K562 (cell line): ENCODE measurements around the gene TAS2R41. TPM values are rescaled to one million over a fixed set of nuclear protein-coding genes. Genes with fewer than 3 reads are reported as not detected.

Source experiments
- ATAC-seq: fragments of 200-7000 bp; cut with Tn5 transposase; 3 replicates; pipeline ENCODE4 v1.9.1; 2020; ENCODE audit warnings: moderate library complexity
- BruUV-seq: library from RNA; stranded (reverse); fragments of 400-500 nt; replicated peaks from 2 replicates; lab custom pipeline; 2021; lab: Mats Ljungman, UMichigan
- CTCF ChIA-PET: fragments of 300-600 bp; formaldehyde crosslinking; extraction: SDS; loops from one replicate; lab custom pipeline; 2021; ENCODE audit warnings: low intra/inter-chr PET ratio; lab: Yijun Ruan, JAX
- POLR2A ChIA-PET: fragments of 300-600, 350-650 bp; sonication (Branson Sonifier 250); formaldehyde crosslinking; extraction: SDS; loops from one replicate; lab custom pipeline; 2021; ENCODE audit warnings: antibody characterized with exemption, inconsistent platforms; lab: Yijun Ruan, JAX
- DNase-seq, 4 experiments: peaks; one replicate each; pipeline versions ENCODE4 v3.0.0 to v3.0.0-alpha.2; 2011 to 2018; ENCODE audit warnings: low spot score in 3 of 4, mixed read lengths in 3 of 4; ENCODE audit errors: extremely low read depth in 1 of 4
- FAIRE-seq: peaks from 2 replicates; lab custom pipeline; 2011; peaks lifted over from hg19 to GRCh38; lab: Jason Lieb, UNC
- H2AFZ ChIP-seq: 2 replicates; pipeline ENCODE4 v1.6.0; 2011; ENCODE audit warnings: low read depth, low read length, control low read depth, inconsistent platforms
- H3K27ac ChIP-seq: fragments of 200-600 bp; 3 replicates; pipeline ENCODE4 v1.8.0; 2011; ENCODE audit warnings: low read depth, mild to moderate bottlenecking, control low read depth, inconsistent platforms, low read length, moderate library complexity, mixed read lengths; ENCODE audit errors: extremely low read depth
- H3K27me3 ChIP-seq, 2 experiments: fragments of 300-600 bp in 1 of 2; 2 replicates in 1 of 2; 3 replicates in 1 of 2; pipeline versions ENCODE4 v1.6.0 to v1.8.0; 2011; ENCODE audit warnings: inconsistent platforms in 2 of 2, low read length in 2 of 2, mild to moderate bottlenecking in 1 of 2, mixed read lengths in 1 of 2, moderate library complexity in 1 of 2; ENCODE audit not compliant: control insufficient read depth in 2 of 2, insufficient read depth in 2 of 2
- H3K36me3 ChIP-seq: fragments of 300-600 bp; 3 replicates; pipeline ENCODE4 v1.8.0; 2011; ENCODE audit warnings: mild to moderate bottlenecking, low read length, inconsistent platforms; ENCODE audit not compliant: control insufficient read depth, insufficient read depth
- H3K4me1 ChIP-seq, 2 experiments: fragments of 200-600 bp in 1 of 2; replicated peaks in 1 of 2; 2 replicates in 1 of 2; 3 replicates in 1 of 2; pipeline versions ENCODE4 v1.5.1 to v1.8.0; 2011; ENCODE audit warnings: inconsistent platforms in 2 of 2, low read length in 2 of 2, mild to moderate bottlenecking in 1 of 2, mixed read lengths in 1 of 2, moderate library complexity in 1 of 2; ENCODE audit not compliant: control insufficient read depth in 2 of 2, insufficient read depth in 2 of 2
- H3K4me2 ChIP-seq: 2 replicates; pipeline ENCODE4 v1.6.1; 2011; ENCODE audit warnings: low read length, control low read depth, inconsistent platforms, mixed read lengths; ENCODE audit not compliant: insufficient read depth
- H3K4me3 ChIP-seq: fragments of 200-600 bp; sonication (generic), shearing (Covaris generic); 2 replicates; pipeline ENCODE4 v1.5.1; 2016; ENCODE audit warnings: control low read depth, inconsistent platforms
- H3K79me2 ChIP-seq: fragments of 200-600 bp; 3 replicates; pipeline ENCODE4 v1.8.0; 2011; ENCODE audit warnings: low read length, inconsistent platforms; ENCODE audit not compliant: control insufficient read depth, insufficient read depth
- H3K9ac ChIP-seq, 2 experiments: 2 replicates each; pipeline versions ENCODE4 v1.6.0 to v1.6.1; 2011; ENCODE audit warnings: low read depth in 2 of 2, low read length in 2 of 2, control low read depth in 1 of 2, inconsistent platforms in 1 of 2, mild to moderate bottlenecking in 1 of 2, mixed read lengths in 1 of 2; ENCODE audit not compliant: insufficient read depth in 1 of 2
- H3K9me1 ChIP-seq: one replicate; pipeline ENCODE4 v1.6.0; 2011; ENCODE audit warnings: inconsistent platforms, mild to moderate bottlenecking, low read length, moderate library complexity; ENCODE audit not compliant: control insufficient read depth, insufficient read depth
- H3K9me3 ChIP-seq: replicated peaks from 2 replicates; pipeline ENCODE4 v1.5.1; 2011; ENCODE audit warnings: low read depth, low read length, inconsistent platforms; ENCODE audit not compliant: control insufficient read depth, insufficient read depth
- H4K20me1 ChIP-seq: replicated peaks from 2 replicates; pipeline ENCODE4 v1.6.1; 2011; ENCODE audit warnings: low read length, inconsistent platforms, mixed read lengths; ENCODE audit not compliant: control insufficient read depth, insufficient read depth
- ATF1 ChIP-seq, 2 experiments: fragments of 450-650 bp in 1 of 2; IDR thresholded peaks; 2 replicates each; pipeline ENCODE4 v1.6.1; 2016; ENCODE audit warnings: missing compliant biosample characterization in 1 of 2, missing genetic modification characterization in 1 of 2
- CC2D1A ChIP-seq: fragments of 450-650 bp; IDR thresholded peaks from 2 replicates; pipeline ENCODE4 v1.6.1; 2017; ENCODE audit warnings: mild to moderate bottlenecking
- EP300 ChIP-seq: IDR thresholded peaks from 2 replicates; pipeline ENCODE4 v1.6.1; 2012; ENCODE audit warnings: low read length, improper control_type of control experiment
- HNRNPL ChIP-seq: fragments of 200-400 bp; formaldehyde crosslinking; IDR thresholded peaks from 2 replicates; pipeline ENCODE4 v1.6.1; 2017; ENCODE audit warnings: low read depth, mild to moderate bottlenecking, low read length
- KLF6 ChIP-seq: fragments of 250-450 bp; sonication (Bioruptor Pico); IDR thresholded peaks from 2 replicates; pipeline ENCODE4 v1.4.0; 2020; ENCODE audit warnings: mild to moderate bottlenecking, moderate library complexity, borderline replicate concordance
- MAFG ChIP-seq: fragments of 450-650 bp; conservative IDR thresholded peaks from 2 replicates; pipeline ENCODE4 v1.6.1; 2016; ENCODE audit warnings: missing genetic modification characterization, missing compliant biosample characterization
- MTF1 ChIP-seq: fragments of 250-450 bp; sonication (Bioruptor Pico); IDR thresholded peaks from 2 replicates; pipeline ENCODE4 v1.9.0; 2021; ENCODE audit warnings: moderate library complexity, mild to moderate bottlenecking, inconsistent platforms, borderline replicate concordance
- OTX1 ChIP-seq: fragments of 450-650 bp; formaldehyde crosslinking; IDR thresholded peaks from 2 replicates; pipeline ENCODE4 v1.4.0; 2022; ENCODE audit warnings: mild to moderate bottlenecking
- SAFB ChIP-seq: fragments of 200-400 bp; formaldehyde crosslinking; IDR thresholded peaks from 2 replicates; pipeline ENCODE4 v1.6.1; 2017; ENCODE audit warnings: low read depth, low read length, borderline replicate concordance
- SMARCC2 ChIP-seq: fragments of 450-650 bp; IDR thresholded peaks from 2 replicates; pipeline ENCODE4 v1.6.1; 2017; ENCODE audit warnings: antibody characterized with exemption, moderate library complexity, mild to moderate bottlenecking, low read depth
- SNRNP70 ChIP-seq: fragments of 200-400 bp; formaldehyde crosslinking; optimal IDR thresholded peaks from 2 replicates; pipeline ENCODE3; 2017; ENCODE audit warnings: low read depth, low read length
- TBP ChIP-seq: optimal IDR thresholded peaks from 2 replicates; pipeline ENCODE3; 2011; ENCODE audit warnings: low read depth, low read length, improper control_type of control experiment
- XRCC4 ChIP-seq: IDR thresholded peaks from one replicate; pipeline ENCODE4 v1.6.1; 2011; ENCODE audit not compliant: insufficient read depth, insufficient read length; ENCODE audit errors: extremely low read depth
- YBX1 ChIP-seq: fragments of 450-650 bp; IDR thresholded peaks from 2 replicates; pipeline ENCODE4 v1.7.1; 2016; ENCODE audit warnings: mild to moderate bottlenecking
- ZFP30 ChIP-seq: fragments of 250-450 bp; sonication (Bioruptor Pico); IDR thresholded peaks from 2 replicates; pipeline ENCODE4 v1.8.0; 2022; ENCODE audit warnings: moderate library complexity, mild to moderate bottlenecking, inconsistent platforms, borderline replicate concordance
- ZNF583 ChIP-seq: fragments of 250-450 bp; sonication (Bioruptor Pico); IDR thresholded peaks from 2 replicates; pipeline ENCODE4 v1.4.0; 2020
- WGBS: fragments of 100-300 bp; shearing (Covaris generic); methylation state at CpG from one replicate; pipeline ENCODE4 v1.1.6; 2016; ENCODE audit warnings: low coverage, mixed read lengths; ENCODE audit not compliant: insufficient coverage; ENCODE audit errors: missing lambda C conversion rate; 5-methylcytosine and 5-hydroxymethylcytosine counted together
- in situ Hi-C: fragments of 300-500 bp; cut with MboI; formaldehyde crosslinking; loops from 4 replicates; pipeline ENCODE4 v1.15.0; 2018; ENCODE audit warnings: inconsistent platforms, mixed read lengths
- intact Hi-C: fragments of 100-400 bp; cut with micrococcal nuclease; formaldehyde crosslinking; loops from 2 replicates; pipeline ENCODE4 v1.14.2; 2022
- polyA plus RNA-seq, 8 experiments: library from polyadenylated mRNA; depleted of rRNA in 4 of 8; stranded (reverse) in 5 of 8; unstranded in 3 of 8; fragments of >200 nt; fragmentation: Nextera tagmentation in 2 of 8; fragmentation: Illumina TruSeq in 1 of 8; extraction: Ambion mirVana in 2 of 8; extraction: Trizol in 1 of 8; gene quantifications; 2 replicates each; pipeline versions ENCODE4 v1.2.1 to v1.2.3, GENCODE V29; 2011 to 2014; ENCODE audit warnings: inconsistent platforms in 1 of 8, missing spikeins in 1 of 8
- total RNA-seq, 7 experiments: library from RNA; depleted of rRNA in 6 of 7; stranded (reverse); fragments of >200 nt in 6 of 7; fragmentation: Illumina TruSeq in 2 of 7; extraction: Trizol in 2 of 7; gene quantifications; 2 replicates each; pipeline versions ENCODE4 v1.2.1 to v1.2.3, GENCODE V29; 2011 to 2021; ENCODE audit warnings: low replicate concordance in 1 of 7
- TF ChIP-seq, protein P1 (sequence below): fragments of 450-650 bp; IDR thresholded peaks from 2 replicates; pipeline ENCODE4 v1.7.1; 2018; ENCODE audit warnings: mild to moderate bottlenecking, low read depth; ENCODE audit not compliant: partially characterized antibody
- TF ChIP-seq, protein P2 (sequence below): sonication (generic); formaldehyde crosslinking; IDR thresholded peaks from 2 replicates; pipeline ENCODE4 v1.8.1; 2023; ENCODE audit warnings: mild to moderate bottlenecking, missing genetic modification reagents
- TF ChIP-seq, protein P3 (sequence below), 2 experiments: fragments of 450-650 bp; conservative IDR thresholded peaks; 2 replicates each; pipeline ENCODE4 v1.6.1; 2017; ENCODE audit warnings: mild to moderate bottlenecking in 2 of 2, moderate library complexity in 2 of 2

The TAS2R41 gene
- total and polyA plus RNA-seq, 9 of the 15 experiments (the other 6 are each of a cell fraction or from before 2014, with no cell fraction given): not detected

DNA sequence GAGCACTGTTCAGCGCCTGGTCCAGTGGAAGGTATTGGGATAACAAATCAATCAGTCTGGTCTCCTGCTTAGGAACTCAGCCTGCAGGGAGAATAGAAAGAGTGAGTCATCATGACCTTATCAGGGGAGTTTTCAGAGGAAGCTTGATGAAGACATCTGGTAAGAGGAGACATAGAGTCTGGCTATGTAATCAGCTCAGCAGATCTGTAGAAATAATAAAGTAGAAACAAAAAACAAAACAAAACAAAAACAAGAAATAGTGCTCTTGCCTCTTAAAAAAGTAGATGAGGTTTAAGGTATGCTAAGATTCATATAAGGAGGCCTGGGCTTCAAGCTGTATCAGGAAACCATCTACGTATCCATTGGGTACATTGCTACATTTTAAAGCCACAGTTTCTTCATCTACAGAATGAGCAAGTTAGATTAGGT lies 14.4 kb downstream of the TAS2R41 start:
- Histone ChIP-seq H3K9me3 (no peaks in the 10 kb centered on the region), H3K4me2 (no peak overlapping the region), H3K4me3 (no peak overlapping the region), H3K9ac (no peak overlapping the region), H3K27me3 (peaks cover 0 to 8% of the 10 kb centered on the region in 2 experiments; a peak in 1 of 5 replicates), H2AFZ (no peak overlapping the region), H3K36me3 (no peaks in the 10 kb centered on the region), H3K4me1 (peaks cover 7 to 18% of the 10 kb centered on the region in 2 experiments; a peak in 4 of 5 replicates), H3K79me2 (no peaks in the 10 kb centered on the region), H3K27ac (no peak overlapping the region), H4K20me1 (no peaks in the 10 kb centered on the region), H3K9me1 (no peaks in the 10 kb centered on the region)
- POLR2A ChIA-PET: interaction anchor here (1.0 to 1.3 kb wide), 3 partner anchors 9 to 18 kb away, joined by 3 to 5 read pairs (median 3); no protein-coding TSS in a partner anchor
- peak; percentile 57 to 79 (median 66) for DNase-seq
- ATAC-seq: peak; percentile 68
- no TSS peak for BruUV-seq
- peak; percentile 57 for FAIRE-seq
- intact Hi-C loops: loop anchor here (1.0 kb wide), 1 partner anchor 12 kb away; no protein-coding TSS in a partner anchor
- 28% methylated on average over 2 of the region's 2 CpGs for WGBS
- CTCF ChIA-PET: no interaction called here
- in situ Hi-C loops: no loop called here
- TF ChIP-seq EP300: peak; percentile 86
- no peak for TF ChIP-seq OTX1 (CRISPR knock-in tag)
- TF ChIP-seq MTF1 (CRISPR knock-in tag): no peak
- no peak for TF ChIP-seq ATF1 (CRISPR knock-in tag; IDR thresholded peaks at IDR 0.05)
- TF ChIP-seq ATF1 (tag; IDR thresholded peaks at IDR 0.05): 0 out of 2 replicates have a peak, but pooled peaks have one; percentile 23
- no peak for TF ChIP-seq CC2D1A
- no peak for TF ChIP-seq ZNF583 (CRISPR knock-in tag)
- no peak for TF ChIP-seq HNRNPL
- no peak for TF ChIP-seq SAFB
- TF ChIP-seq SMARCC2: peak; percentile 95
- TF ChIP-seq, protein P1, sequence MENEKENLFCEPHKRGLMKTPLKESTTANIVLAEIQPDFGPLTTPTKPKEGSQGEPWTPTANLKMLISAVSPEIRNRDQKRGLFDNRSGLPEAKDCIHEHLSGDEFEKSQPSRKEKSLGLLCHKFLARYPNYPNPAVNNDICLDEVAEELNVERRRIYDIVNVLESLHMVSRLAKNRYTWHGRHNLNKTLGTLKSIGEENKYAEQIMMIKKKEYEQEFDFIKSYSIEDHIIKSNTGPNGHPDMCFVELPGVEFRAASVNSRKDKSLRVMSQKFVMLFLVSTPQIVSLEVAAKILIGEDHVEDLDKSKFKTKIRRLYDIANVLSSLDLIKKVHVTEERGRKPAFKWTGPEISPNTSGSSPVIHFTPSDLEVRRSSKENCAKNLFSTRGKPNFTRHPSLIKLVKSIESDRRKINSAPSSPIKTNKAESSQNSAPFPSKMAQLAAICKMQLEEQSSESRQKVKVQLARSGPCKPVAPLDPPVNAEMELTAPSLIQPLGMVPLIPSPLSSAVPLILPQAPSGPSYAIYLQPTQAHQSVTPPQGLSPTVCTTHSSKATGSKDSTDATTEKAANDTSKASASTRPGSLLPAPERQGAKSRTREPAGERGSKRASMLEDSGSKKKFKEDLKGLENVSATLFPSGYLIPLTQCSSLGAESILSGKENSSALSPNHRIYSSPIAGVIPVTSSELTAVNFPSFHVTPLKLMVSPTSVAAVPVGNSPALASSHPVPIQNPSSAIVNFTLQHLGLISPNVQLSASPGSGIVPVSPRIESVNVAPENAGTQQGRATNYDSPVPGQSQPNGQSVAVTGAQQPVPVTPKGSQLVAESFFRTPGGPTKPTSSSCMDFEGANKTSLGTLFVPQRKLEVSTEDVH: no peak
- no peak for TF ChIP-seq SNRNP70
- TF ChIP-seq, protein P2, sequence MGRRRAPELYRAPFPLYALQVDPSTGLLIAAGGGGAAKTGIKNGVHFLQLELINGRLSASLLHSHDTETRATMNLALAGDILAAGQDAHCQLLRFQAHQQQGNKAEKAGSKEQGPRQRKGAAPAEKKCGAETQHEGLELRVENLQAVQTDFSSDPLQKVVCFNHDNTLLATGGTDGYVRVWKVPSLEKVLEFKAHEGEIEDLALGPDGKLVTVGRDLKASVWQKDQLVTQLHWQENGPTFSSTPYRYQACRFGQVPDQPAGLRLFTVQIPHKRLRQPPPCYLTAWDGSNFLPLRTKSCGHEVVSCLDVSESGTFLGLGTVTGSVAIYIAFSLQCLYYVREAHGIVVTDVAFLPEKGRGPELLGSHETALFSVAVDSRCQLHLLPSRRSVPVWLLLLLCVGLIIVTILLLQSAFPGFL (CRISPR knock-in tag): no peak
- no peak for TF ChIP-seq XRCC4
- TF ChIP-seq KLF6 (CRISPR knock-in tag): no peak
- TF ChIP-seq YBX1: no peak
- peak; percentile 56; the same call in 1 of the 2 replicates for TF ChIP-seq MAFG (tag)
- TF ChIP-seq, protein P3, sequence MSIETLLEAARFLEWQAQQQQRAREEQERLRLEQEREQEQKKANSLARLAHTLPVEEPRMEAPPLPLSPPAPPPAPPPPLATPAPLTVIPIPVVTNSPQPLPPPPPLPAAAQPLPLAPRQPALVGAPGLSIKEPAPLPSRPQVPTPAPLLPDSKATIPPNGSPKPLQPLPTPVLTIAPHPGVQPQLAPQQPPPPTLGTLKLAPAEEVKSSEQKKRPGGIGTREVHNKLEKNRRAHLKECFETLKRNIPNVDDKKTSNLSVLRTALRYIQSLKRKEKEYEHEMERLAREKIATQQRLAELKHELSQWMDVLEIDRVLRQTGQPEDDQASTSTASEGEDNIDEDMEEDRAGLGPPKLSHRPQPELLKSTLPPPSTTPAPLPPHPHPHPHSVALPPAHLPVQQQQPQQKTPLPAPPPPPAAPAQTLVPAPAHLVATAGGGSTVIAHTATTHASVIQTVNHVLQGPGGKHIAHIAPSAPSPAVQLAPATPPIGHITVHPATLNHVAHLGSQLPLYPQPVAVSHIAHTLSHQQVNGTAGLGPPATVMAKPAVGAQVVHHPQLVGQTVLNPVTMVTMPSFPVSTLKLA (conservative IDR thresholded peaks at IDR 0.05): no peak
- no peak for TF ChIP-seq TBP
- no peak for TF ChIP-seq ZFP30
